NCI-H82 treated with DMSO at 0.1 percent for 48 hours (cell line): ENCODE data around the gene MDFIC2.
"Not testable (repeated sequence)": the region's sequence is repeated elsewhere in the genome, so short reads cannot be mapped to it uniquely, and the experiment has no call there.

Experiments
- DNase-seq: peaks from one replicate; lab custom pipeline; 2025; ENCODE audit not compliant: unreplicated experiment; lab: John Stamatoyannopoulos, UW

The MDFIC2 gene

DNA sequence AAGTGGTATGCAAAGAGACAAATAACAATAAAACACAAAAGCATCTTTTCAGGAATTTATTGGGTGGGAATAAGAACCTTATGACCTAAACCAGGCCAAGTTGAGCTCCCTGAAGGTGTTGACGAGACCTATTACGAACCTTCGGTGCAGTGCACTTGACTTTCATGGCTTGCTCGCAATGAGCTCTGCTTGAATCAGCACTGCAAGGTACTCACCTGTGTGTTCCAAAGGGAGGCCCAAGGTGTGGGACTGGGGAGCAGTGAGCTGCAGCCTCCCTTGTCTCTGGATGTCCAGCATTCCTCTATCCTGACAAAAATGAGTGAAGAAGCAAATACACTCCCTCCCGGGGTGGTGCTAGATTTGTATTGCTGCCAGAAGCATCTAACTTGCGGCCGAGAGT, at the start of gene MDFIC2:
TSS of gene MDFIC2 (minus strand) at position 303 of the 400 bp plus-strand sequence. CDS start 665 bp downstream, outside the sequence.
- no peak for DNase-seq

DNA sequence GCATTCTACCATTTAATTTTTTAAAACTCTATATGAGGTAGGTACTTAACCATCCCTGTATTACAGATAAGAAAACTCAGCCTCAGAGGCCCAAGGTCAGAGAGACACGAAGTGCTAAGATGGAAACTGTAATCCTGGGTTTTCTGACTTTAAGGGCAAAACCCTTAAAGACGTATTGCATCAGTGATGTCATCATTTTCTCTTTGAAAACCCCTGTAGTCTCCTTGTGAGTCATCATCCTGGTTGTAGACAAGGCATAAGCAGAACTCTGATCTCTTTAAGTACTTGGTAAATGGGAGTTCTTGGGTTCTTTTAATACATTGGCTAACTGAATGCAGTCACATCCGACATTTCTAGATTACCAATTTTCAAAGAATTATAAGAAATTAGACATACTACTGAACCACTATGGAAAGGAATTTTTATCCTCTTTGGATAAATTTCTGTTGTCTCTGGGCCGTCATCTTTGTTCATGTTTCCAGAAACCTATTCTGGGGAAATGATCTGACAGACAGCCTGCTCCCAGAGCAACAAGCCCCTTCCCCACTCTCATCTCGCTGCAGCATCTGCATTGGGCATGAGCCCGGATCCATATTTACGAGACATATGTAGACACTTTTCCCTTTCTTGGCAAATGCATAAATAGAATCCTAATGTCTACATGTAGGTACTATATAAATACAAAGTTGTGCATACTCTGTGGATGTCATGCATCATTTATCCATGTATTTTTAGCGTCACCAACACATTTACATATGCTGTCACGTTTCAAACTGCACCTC, 48.7 kb upstream of the MDFIC2 start:
- no peak for DNase-seq

DNA sequence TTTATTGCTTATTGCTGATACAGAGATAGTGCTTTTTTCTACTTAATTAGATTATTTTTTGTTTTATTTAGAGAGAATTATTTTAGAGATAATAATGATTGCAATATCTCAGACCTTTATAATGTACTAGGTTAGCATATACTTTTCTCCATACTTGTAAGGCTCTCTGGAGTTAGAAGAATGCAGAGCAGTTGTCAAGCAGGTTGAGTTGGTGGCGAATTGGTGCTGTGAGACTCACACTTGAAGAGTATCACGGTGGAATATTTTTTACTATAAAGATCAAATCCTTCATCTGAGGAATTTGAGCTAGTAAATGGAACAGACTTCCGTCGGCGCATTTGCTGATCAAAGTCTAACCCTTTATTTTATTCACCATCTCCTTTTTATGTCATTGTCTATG, 47.3 kb upstream of the MDFIC2 start:
- DNase-seq = no peak

DNA sequence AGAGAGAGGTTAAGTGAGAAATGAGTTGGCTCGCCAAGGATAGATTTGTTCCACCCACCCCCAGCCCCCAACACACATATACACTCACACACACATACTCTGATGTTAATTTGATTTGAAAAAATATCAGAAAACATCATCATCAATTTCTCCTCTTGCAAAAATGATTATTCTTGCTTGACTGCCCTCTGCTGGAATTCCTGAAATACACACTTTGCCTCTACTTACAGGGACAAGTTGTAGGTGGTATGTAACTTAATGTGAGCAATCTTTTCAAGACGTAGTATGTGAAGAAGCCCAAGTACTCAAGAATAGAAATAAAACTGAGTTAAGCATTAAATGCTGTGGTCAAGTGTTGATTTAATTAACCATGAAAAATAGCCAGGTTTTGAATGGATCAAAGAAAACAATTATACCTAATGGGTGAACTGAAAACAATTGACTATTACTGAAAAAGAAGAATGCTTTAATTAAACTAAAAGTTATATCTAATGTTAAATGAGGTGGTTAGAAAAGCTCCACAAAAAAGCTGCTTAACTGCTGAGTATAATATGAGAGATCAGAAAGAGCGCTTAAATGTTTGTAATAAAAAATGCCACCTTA, 46.6 kb upstream of the MDFIC2 start:
- no peak for DNase-seq

DNA sequence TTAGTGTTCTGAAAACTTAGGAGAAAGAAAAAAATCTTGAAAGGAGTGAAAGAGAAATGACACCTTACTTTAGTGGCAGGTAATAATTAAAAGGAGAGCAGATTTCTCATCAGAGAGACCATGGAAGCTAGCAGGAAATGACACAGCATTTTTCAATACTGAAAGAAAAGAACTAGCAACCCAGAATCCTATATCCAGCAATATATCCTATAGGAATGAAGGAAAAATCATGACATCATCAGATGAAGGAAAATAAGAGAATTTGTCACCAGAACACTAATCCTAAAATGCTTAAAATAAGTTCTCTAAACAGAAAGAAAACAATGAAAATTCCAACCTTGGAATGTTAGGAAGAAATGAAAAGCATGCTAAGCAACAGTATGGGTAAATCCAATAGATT, 39.8 kb upstream of the MDFIC2 start:
- no peak for DNase-seq

DNA sequence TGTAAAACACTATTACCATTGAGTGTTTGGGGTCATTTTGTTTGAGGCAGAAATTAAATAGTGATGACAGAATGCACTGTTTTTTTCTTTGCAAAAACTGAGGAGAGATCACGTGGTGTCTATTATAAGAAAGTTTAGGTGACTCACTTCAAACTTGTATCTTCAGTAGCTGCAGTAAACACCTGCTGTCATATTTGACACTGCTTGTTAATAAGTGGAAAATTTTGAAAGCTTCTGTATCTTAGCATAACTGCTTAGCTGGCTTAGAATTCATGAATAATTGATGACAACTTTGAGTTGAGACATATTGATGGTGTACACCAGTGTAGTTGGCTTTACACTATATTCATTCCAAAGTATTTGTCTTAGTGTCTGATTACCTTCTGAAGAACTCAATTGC, 29.7 kb upstream of the MDFIC2 start:
- DNase-seq = no peak

DNA sequence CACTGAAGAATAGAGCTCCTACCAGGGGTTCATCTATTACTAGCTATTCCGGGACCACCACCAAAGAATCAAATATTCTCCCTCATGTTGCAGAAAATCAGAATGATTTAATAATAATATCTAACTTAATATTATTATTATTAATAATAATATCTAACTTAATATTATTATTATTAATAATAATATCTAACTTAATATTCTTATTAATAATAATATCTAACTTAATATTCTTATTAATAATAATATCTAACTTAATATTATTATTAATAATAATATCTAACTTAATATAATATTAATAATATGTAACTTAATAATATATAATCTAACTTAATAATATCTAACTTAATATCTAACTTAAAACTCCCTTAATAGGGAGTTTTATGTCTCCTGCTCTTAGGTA, 24.4 kb upstream of the MDFIC2 start:
- not testable (repeated sequence) for DNase-seq

DNA sequence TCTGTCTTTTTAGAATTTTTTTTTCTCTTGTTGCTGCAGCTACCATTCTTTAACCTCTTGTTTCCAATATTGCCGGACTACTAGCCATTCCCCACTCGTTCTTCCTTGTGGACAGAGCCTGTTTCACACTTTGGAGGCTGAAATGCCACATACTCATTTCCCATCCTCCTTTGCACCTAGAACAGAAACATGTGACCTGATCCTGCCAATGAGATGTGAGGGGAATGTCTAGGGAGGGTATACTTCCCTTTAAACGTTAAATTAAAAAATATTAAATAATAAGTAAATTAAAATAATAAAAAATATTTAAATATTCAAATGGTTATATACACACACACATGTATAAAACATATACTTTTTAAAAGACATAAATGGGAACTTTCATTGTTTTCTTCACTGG, 20.6 kb upstream of the MDFIC2 start:
- DNase-seq = no peak

DNA sequence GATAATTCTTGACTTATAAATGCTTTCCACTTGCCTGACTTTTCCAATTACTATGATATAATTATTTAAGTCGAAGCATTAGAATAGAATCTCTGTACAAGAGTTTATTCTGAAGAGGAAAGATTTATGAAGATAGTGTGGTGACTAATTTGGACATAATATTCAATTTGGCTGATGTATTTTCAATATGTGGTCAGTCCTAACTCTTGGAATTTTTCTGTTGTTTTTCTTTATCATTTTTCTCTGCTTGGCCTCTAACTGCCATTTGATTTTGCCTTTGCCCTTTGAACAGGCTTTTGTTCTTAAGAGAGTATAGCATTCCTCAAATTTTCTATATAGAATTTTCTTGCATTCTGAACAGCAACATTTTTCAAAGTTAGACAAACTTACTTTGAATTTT, 2.6 kb upstream of the MDFIC2 start:
- no peak for DNase-seq

DNA sequence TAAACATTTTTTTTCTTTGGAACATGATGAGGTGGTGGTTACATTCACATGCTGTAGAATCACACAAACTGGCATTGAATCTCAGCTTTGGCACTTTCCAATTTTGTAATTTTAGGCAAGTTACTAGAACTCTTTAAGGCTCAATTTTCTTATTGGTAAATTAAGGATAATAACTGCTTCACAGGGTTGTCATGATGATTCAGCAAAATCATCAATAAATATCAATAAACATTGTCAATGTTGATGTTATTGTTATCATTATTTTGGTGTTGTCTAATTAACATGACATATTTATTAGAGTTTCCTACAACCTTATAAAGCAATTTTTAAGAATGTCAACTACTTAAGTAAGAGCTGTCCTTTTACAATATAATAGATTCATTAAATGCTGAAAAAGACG, 1.6 kb downstream of the MDFIC2 start:
- no peak for DNase-seq

DNA sequence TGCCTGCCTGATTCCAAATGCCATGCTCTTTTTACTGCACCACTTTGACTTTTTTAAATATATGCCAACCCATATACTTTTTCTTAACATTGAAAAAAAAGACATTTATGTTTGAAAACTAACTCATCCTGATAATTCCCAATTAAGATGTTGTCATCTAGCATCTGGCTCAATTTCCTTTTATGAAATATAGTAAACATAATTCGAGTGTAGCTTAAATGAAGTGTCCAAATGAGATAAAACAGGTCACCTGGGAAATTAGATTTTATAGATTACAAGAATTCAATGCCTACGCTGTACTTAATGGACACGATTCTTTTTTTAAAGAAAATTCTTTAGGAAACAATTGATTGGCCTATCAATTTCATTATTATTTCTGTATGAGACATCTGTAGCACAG, 2.8 kb downstream of the MDFIC2 start:
- no peak for DNase-seq

DNA sequence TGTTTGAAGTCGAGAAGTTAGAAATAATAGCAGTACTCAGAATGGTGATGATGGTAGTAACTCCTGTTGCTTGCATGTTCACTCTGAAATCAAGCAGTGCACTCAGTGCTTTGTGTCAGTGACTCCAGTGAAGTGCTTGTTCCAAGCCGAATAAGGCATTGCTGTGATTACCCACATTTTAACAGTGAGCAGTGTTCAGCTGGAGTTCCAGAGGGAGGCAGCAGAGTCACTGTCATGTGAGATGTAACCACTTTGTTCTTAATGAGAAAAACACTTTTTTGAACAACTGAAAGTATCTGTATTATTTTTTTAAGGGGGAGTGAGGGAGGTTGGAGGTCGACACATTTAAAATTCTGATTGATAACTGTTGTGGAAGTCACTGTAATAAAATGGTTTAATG, 3.7 kb downstream of the MDFIC2 start:
- DNase-seq = no peak

DNA sequence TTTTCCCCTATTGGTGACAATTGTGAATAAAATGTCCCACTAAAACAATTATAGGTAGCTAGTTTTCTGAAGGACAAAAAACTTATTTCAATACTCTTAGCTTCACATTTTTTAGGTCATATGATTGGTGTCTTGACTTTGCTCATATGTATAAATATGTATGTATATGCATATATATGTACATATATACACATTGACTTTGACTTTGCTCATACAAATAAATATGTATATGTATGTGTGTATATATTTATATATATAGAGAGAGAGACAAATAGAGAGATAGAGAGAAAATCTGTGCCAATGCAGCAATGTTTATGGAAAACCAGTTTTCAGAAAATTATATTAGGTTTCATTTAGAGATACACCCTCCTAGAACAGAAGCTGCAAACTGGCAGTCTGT, 5.7 kb downstream of the MDFIC2 start:
- no peak for DNase-seq

DNA sequence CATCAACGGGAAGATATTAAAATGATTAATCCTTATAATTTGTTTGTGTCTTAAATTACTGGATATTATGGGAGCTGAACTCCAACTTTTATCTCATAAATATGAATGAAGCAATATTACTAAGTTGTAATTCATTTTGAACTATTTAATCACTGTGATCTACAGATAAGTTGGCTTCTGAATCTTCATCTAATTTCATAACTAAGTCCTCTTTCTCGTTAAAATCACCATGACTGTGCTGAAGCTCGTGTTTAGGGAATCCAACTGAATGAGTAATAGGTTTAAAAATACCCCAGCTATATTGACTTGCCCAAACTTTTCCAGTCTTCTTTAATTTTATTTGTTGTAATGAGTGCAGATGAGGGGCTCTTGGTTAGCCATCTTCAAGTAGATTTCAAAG, 14.1 kb downstream of the MDFIC2 start:
- no peak for DNase-seq

DNA sequence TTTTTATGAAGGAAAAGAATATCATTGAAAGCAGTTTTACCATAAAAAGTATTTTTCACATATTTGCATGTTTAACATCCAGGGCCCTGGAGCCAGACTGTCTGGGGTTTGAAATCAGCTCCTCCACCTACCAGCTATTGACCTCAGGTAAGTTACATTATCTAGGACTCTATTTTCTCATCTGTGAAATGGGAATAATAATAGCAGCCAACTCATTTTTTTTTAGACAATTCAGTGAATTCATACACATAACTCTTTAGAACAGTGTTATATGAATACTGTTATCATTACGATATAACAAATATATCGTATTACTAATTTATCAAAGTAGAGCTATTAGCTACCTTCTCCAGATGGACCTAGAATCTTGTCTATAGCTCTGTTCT, 21.3 kb downstream of the MDFIC2 start:
- no peak for DNase-seq

DNA sequence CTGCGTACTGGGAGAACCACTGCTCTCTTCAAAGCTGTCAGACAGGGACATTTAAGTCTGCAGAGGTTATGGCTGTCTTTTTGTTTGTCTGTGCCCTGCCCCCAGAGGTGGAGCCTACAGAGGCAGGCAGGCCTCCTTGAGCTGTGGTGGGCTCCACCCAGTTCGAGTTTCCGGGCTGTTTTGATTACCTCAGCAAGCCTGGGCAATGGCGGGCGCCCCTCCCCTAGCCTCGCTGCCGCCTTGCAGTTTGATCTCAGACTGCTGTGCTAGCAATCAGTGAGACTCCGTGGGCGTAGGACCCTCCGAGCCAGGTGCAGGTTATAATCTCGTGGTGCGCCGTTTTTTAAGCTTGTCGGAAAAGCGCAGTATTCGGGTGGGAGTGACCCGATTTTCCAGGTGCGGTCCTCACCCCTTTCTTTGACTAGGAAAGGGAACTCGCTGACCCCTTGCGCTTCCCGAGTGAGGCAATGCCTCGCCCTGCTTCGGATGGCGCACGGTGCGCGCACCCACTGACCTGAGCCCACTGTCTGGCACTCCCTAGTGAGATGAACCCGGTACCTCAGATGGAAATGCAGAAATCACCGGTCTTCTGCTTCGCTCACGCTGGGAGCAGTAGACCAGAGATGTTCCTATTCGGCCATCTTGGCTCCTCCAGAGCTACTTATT, 21.9 kb downstream of the MDFIC2 start:
- DNase-seq = not testable (repeated sequence)

DNA sequence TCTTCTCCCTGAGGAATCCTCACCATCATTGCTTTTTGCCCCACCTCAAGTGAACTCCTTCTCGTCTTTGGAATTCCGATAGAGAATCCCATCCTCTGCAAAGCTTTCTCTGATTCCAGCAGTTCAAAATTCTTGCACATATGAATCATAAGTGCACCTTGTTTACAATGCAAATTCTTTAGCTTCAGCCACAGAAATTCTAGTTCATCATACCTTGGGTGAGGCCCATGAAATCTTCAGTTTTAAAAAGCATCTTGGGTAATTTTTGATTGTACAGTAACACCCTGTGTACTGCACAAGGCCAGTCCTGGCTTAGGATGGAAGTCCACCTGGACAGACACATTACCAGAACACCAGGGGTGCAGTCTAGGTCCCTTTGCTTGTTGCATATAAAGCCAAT, 30.8 kb downstream of the MDFIC2 start:
- DNase-seq = no peak

DNA sequence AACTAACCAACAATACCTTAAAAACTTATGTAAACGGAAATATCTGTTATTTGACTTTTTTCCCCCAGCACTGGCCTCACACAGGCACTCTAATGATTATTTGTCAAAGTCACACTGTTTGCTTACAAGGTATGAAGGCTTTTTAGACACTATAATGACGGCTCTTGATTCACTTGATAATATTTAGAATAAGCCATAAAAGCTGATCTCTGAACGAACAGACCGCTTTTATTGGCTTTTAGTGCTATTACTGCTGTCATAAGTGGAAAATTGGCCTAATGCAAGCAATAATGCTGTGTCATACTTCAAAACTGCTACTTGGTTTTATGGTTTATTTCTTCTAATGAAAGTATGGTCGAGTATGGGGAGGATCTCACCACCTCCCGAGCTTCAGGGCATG, 35.1 kb downstream of the MDFIC2 start:
- DNase-seq = no peak

DNA sequence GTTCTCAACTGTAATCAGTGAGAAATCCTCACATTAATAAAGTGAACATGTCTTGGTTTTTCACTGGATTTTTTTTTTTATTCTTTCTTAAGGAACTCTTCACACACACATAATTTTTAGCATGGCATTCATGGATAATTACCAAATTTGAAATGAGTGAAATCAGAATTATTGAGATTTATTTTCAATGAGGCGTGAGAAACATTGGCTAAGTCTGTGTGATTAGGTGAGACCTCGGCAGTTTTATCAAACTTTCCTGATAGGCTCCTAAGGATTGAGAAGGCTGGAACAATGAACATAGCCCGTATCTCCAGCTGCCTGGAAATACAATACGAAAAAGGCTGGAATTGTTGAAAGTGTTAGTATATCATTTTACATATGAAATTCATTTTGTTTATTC, 35.5 kb downstream of the MDFIC2 start:
- DNase-seq = no peak

DNA sequence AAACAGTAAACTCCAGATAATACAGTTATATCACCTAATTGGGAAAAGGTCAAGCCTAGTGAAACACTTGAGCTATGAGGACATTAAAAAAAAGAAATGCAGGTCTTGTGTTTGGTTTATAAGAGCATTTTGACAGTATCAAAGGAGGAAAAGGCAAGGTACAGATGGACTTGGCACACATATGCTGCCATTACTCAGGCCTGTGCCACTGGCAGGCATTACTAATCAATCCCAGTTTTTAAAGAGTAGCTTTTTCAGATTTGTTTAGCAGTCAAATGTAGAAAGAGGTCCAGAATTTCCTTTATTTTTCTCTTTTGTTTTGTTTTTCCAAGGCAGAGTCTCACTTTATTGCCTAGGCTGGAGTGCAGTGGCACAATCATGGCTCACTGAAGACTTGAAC, 38.9 kb downstream of the MDFIC2 start:
- no peak for DNase-seq

DNA sequence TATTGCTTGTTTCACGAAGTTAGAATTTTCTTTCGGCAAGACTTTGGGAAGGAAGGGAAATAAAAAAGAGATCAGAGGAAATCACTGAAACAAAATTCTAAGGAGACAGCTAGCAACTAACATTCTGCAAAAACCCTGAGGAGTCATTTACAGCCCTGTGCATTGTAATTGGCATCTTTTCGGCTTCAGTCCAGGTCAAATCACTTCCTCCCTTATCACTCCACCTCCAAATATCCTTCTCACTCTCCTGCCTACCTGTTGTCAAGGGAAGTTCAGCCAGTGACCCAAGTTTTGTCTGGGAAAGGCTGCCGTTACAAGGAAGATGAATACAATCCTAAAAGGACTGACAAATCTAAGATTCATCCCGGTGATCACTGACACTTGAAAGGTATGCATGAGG, 39.6 kb downstream of the MDFIC2 start:
- no peak for DNase-seq

DNA sequence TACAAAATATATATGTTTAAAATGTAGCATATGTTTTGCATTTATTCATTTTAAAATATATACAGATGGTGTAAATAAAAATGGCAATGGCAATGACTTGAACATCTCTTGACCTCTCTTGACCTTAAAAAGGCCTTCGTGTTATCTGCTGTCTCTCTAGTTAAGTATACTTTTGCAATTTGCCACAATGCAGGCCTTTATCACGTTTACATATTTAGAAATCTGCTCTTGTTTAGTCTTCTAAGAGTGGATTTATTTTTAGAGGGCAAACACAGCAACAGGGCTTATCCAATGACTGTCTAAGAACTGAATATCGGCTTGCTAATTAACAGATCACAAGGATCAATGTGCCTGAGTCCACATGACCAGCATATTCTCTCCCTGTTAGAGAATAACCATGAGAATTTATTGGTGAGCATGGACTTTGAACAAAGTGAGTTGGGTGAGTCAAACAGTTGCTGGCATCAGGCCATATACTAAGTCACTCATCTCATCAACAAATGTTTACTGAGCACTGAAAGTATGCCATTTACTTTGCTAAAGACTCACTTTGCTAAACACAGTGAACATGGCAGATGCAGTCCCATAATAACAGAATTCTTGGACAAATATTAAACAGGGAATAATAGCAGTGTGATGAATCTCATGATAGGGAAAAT, 48.2 kb downstream of the MDFIC2 start:
- no peak for DNase-seq
